ENCODE measurements around the gene ERI3.

DNA sequence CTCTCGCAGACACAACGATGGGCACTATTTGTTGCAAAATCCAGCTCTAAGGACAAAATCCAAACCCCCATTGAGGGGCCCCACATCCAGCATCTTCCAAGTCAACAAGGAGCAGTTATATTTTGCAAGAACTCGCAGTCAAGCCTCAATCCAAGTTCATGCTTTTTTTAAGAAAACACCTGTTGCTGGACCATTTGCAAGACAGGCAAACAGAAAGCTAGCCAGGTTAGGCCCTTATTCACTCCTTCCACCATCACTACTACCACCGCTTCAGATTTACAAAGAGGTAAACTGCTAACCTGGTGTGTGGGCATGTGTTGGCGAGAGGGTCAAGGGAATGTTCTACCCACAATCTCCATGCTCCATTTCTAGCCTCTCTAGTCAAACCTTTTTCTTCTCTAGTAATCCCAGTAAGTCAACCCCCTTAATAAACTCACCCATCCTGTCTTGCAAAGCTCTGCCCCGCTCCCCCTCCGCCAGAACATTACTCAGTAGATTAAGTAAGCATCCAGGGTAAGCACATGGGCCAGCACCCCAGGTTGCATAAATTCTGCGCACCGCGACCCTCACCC is 703 bp downstream of the ERI3 start:
- TF ChIP-seq POLR2A (IDR thresholded peaks at IDR 0.05): no peak
- TF ChIP-seq, protein P1, sequence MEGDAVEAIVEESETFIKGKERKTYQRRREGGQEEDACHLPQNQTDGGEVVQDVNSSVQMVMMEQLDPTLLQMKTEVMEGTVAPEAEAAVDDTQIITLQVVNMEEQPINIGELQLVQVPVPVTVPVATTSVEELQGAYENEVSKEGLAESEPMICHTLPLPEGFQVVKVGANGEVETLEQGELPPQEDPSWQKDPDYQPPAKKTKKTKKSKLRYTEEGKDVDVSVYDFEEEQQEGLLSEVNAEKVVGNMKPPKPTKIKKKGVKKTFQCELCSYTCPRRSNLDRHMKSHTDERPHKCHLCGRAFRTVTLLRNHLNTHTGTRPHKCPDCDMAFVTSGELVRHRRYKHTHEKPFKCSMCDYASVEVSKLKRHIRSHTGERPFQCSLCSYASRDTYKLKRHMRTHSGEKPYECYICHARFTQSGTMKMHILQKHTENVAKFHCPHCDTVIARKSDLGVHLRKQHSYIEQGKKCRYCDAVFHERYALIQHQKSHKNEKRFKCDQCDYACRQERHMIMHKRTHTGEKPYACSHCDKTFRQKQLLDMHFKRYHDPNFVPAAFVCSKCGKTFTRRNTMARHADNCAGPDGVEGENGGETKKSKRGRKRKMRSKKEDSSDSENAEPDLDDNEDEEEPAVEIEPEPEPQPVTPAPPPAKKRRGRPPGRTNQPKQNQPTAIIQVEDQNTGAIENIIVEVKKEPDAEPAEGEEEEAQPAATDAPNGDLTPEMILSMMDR (IDR thresholded peaks at IDR 0.05): no peak

Data from thyroid gland (tissue), 4 donors.